Measurements from ENCODE around the gene CTNND1. TPM values are rescaled to one million over a fixed set of nuclear protein-coding genes. Genes with fewer than 3 reads are reported as not detected.
A peak's percentile ranks its signal among the peaks of the same experiment; 100 is the strongest.

Gene CTNND1
- total RNA-seq, 2 donors from 2014 or later, result 190 to 216 TPM

GRCh38 chr11:57791321-57792059, 29.9 kb downstream of the CTNND1 start:
- Mint-ChIP-seq H3K4me3 (no peak overlapping the region), H3K9me3 (no peaks in the 10 kb centered on the region), H3K36me3 (ENCODE audit: low read depth) (peaks cover 54% of the 10 kb centered on the region), H3K27ac (peak overlapping the region; percentile 49), H3K27me3 (ENCODE audit: insufficient read depth) (no peaks in the 10 kb centered on the region), H3K4me1 (peaks cover 40% of the 10 kb centered on the region)
- peak; percentile 58 for DNase-seq
- Histone ChIP-seq H3K4me1 (ENCODE audit: control insufficient read depth, insufficient read depth, low read length) (peaks cover 5% of the 10 kb centered on the region), H3K9me3 (ENCODE audit: control insufficient read depth, low read length) (no peaks in the 10 kb centered on the region), H3K27me3 (ENCODE audit: control insufficient read depth, insufficient read depth, low read length, poor library complexity, severe bottlenecking) (no peaks in the 10 kb centered on the region), H3K9ac (ENCODE audit: extremely low read depth, low read length, poor library complexity, severe bottlenecking) (no peak overlapping the region), H3K36me3 (ENCODE audit: control insufficient read depth, insufficient read depth, low read length) (peaks cover 61% of the 10 kb centered on the region), H3K27ac (ENCODE audit: low read depth, low read length) (no peak overlapping the region), H3K4me3 (ENCODE audit: low read length) (no peak overlapping the region)
- 96 to 97% methylated on average over 9 to 21 of the region's 22 CpGs for WGBS, 2 experiments (ENCODE audit: insufficient coverage in 1 of 2, insufficient read length in 1 of 2)
- no peak for TF ChIP-seq CTCF (conservative IDR thresholded peaks at IDR 0.05)

- no peak overlapping the region for H3K9ac ChIP-seq (ENCODE audit: extremely low read depth, low read length, poor library complexity, severe bottlenecking)
- H3K27ac ChIP-seq (ENCODE audit: low read depth, low read length), result no peak overlapping the region
- peak overlapping the region; percentile 49 for H3K27ac Mint-ChIP-seq
- no peak for TF ChIP-seq CTCF (conservative IDR thresholded peaks at IDR 0.05)
- H3K27me3 ChIP-seq (ENCODE audit: control insufficient read depth, insufficient read depth, low read length, poor library complexity, severe bottlenecking), result no peaks in the 10 kb centered on the region
- no peaks in the 10 kb centered on the region for H3K9me3 Mint-ChIP-seq
- H3K36me3 Mint-ChIP-seq (ENCODE audit: low read depth), result peaks cover 57% of the 10 kb centered on the region
- H3K4me3 Mint-ChIP-seq, result no peak overlapping the region
- no peaks in the 10 kb centered on the region for H3K27me3 Mint-ChIP-seq (ENCODE audit: insufficient read depth)
- H3K9me3 ChIP-seq (ENCODE audit: control insufficient read depth, low read length), result no peaks in the 10 kb centered on the region
- peaks cover 65% of the 10 kb centered on the region for H3K36me3 ChIP-seq (ENCODE audit: control insufficient read depth, insufficient read depth, low read length)
- H3K4me3 ChIP-seq (ENCODE audit: low read length), result no peak overlapping the region
- no peak for DNase-seq
- H3K4me1 Mint-ChIP-seq, result peaks cover 34% of the 10 kb centered on the region
- WGBS, 2 experiments (ENCODE audit: insufficient coverage in 1 of 2, insufficient read length in 1 of 2), result 98 to 100% methylated on average over 7 of the region's 7 CpGs
- H3K4me1 ChIP-seq (ENCODE audit: control insufficient read depth, insufficient read depth, low read length), result peaks cover 5% of the 10 kb centered on the region
Observed at GRCh38 chr11:57792060-57792541, 30.5 kb downstream of the CTNND1 start.

GRCh38 chr11:57792870-57793269, 31.3 kb downstream of the CTNND1 start:
- Mint-ChIP-seq H3K4me3 (no peak overlapping the region), H3K9me3 (no peaks in the 10 kb centered on the region), H3K36me3 (ENCODE audit: low read depth) (peaks cover 61% of the 10 kb centered on the region), H3K4me1 (peaks cover 28% of the 10 kb centered on the region), H3K27me3 (ENCODE audit: insufficient read depth) (no peaks in the 10 kb centered on the region), H3K27ac (peak overlapping the region; percentile 62)
- TF ChIP-seq CTCF (conservative IDR thresholded peaks at IDR 0.05), result no peak
- Histone ChIP-seq H3K27ac (ENCODE audit: low read depth, low read length) (no peak overlapping the region), H3K9ac (ENCODE audit: extremely low read depth, low read length, poor library complexity, severe bottlenecking) (no peak overlapping the region), H3K4me3 (ENCODE audit: low read length) (no peak overlapping the region), H3K36me3 (ENCODE audit: control insufficient read depth, insufficient read depth, low read length) (peaks cover 62% of the 10 kb centered on the region), H3K4me1 (ENCODE audit: control insufficient read depth, insufficient read depth, low read length) (no peaks in the 10 kb centered on the region), H3K9me3 (ENCODE audit: control insufficient read depth, low read length) (no peaks in the 10 kb centered on the region), H3K27me3 (ENCODE audit: control insufficient read depth, insufficient read depth, low read length, poor library complexity, severe bottlenecking) (no peaks in the 10 kb centered on the region)
- DNase-seq, result no peak

Data from endodermal cell (in vitro differentiated cells).